Measurements from ENCODE around the gene RBP2. TPM values are rescaled to one million over a fixed set of nuclear protein-coding genes. Genes with fewer than 3 reads are reported as not detected.

Gene RBP2
- total RNA-seq, 1 donor = not detected

DNA sequence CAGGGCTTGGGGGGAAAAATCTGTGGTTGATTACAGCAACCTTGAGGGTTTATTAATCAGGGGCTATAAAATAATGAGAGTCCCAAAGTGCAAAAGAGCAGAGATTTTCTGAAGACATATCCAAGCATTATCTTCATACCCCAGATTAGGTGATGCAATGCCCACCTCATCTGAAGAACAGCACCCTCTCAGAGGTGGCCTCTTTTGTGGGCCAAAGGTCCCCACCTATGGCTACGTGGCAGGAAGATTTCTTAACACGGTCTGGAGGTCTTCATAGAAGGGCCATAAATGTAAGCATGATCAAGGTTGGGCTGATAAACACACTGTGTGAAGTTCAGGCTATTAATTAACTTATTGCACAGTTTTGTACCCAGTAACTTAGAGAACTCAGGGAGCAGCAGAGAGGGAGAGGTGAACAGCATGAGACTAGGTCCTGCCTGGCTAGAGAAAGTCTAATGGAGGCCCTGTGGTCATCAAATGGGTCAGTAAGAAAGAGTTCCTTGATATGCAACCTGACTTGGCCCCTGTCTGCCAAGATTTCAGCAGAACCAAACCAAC, 29.6 kb upstream of the RBP2 start:
- H3K4me1 ChIP-seq (ENCODE audit: insufficient read depth, low read length) = no peaks in the 10 kb centered on the region
- no peaks in the 10 kb centered on the region for H3K27me3 ChIP-seq (ENCODE audit: insufficient read depth, low read length)
- H3K4me3 ChIP-seq (ENCODE audit: low read length) = no peak overlapping the region
- H3K9me3 ChIP-seq (ENCODE audit: low read depth, low read length) = no peaks in the 10 kb centered on the region

DNA sequence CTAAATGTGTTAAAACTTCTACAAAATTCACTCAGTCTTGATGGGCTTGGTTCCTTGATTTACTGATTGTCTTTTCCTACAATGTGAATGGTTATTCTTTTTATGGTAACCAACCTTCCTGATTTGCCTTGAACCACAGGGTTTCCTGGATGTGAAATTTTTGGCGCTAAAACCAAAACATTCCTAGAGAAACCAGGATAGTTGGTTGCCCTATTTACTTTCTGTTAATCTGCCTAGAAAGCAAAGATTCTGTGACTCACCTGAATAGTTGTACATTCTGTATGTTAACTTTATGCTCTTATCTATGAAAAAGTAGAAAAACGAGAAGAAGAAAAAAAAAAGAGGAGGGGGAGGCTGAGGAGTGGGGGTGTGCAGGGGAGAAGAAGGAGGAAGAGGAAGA, 23.2 kb upstream of the RBP2 start:
- no peaks in the 10 kb centered on the region for H3K27me3 ChIP-seq (ENCODE audit: insufficient read depth, low read length)
- no peak overlapping the region for H3K4me3 ChIP-seq (ENCODE audit: low read length)
- H3K9me3 ChIP-seq (ENCODE audit: low read depth, low read length) = no peaks in the 10 kb centered on the region
- no peaks in the 10 kb centered on the region for H3K4me1 ChIP-seq (ENCODE audit: insufficient read depth, low read length)

DNA sequence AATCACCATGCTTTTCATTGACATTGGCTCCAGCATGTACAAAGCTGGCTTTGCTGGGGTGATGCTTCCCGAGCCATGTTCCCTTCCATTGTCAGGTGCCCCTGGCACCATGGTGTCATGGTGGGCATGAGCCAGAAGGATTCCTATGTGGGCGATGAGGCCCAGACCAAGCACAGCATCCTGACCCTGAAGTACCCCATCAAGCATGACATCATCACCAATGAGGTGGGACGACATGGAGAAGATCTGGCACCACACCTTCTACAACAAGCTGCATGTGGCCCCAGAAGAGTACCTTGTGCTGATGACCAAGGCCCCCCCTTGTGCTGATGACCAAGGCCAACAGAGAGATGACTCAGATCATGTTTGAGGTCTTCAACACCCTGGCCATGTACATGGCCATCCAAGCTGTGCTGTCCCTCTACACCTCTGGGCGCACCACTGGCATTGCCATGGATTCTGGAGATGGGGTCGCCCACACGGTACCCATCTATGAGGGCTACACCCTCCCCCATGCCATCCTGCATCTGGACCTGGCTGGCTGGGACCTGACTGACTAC, 17.6 kb upstream of the RBP2 start:
- Histone ChIP-seq H3K27me3 (ENCODE audit: insufficient read depth, low read length) (no peaks in the 10 kb centered on the region), H3K4me3 (ENCODE audit: low read length) (no peak overlapping the region), H3K9me3 (ENCODE audit: low read depth, low read length) (peaks cover 2% of the 10 kb centered on the region), H3K4me1 (ENCODE audit: insufficient read depth, low read length) (no peaks in the 10 kb centered on the region)

DNA sequence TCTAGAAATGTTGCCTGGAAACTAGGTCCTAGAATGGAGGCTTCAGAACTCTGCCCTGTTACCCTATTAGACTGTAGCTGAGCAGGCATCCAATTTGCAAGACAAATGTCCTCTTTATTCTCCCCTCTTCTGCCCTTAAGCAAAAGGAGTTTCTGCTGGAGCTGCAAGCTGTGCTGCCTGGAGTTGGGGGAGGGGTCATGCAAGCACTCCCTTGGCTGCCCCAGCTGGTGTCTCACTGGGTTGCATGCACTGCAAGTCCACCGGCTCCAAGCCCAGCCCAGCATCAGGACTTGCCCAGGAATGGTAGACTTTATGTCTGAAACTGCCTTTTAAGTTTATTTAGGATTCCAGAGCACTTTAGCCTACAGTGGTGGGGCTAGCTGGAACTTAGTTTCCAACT, 15.7 kb upstream of the RBP2 start:
- H3K4me3 ChIP-seq (ENCODE audit: low read length) = no peak overlapping the region
- H3K4me1 ChIP-seq (ENCODE audit: insufficient read depth, low read length) = no peaks in the 10 kb centered on the region
- H3K27me3 ChIP-seq (ENCODE audit: insufficient read depth, low read length) = no peaks in the 10 kb centered on the region
- H3K9me3 ChIP-seq (ENCODE audit: low read depth, low read length) = peaks cover 17% of the 10 kb centered on the region

DNA sequence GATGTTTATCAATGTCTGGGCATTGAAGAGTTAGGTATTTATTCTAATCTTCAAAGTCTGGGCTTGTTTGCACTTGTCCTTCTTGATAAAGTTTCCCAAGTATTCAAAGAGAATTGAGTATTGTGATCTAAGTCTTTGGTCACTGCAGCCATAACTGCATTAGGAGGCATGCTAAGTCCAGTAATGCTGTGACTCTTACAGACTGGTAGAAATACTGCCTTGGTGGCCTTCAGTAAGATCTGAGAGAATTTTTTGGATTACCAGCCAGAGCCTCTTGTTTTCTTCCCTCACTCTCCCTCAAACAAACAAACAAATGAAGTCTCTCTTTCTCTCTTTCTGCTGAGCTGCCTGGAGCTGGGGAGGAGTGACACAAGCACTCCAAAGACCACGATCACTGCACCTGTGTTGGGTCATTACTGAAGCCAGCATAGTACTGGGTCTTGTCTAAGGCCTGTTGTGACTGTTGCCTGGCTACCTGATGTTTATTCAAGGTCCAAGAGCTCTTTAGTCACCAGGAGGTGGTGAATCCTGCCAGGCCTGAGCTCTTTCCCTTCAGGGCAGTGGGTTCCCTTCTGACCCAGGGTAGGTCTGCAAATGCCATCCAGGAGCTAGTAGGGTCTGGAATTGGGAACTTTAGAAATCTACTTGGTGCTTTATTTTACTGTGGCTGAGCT, 14.8 kb upstream of the RBP2 start:
- Histone ChIP-seq H3K4me1 (ENCODE audit: insufficient read depth, low read length) (no peaks in the 10 kb centered on the region), H3K27me3 (ENCODE audit: insufficient read depth, low read length) (no peaks in the 10 kb centered on the region), H3K9me3 (ENCODE audit: low read depth, low read length) (peaks cover 17% of the 10 kb centered on the region), H3K4me3 (ENCODE audit: low read length) (no peak overlapping the region)

DNA sequence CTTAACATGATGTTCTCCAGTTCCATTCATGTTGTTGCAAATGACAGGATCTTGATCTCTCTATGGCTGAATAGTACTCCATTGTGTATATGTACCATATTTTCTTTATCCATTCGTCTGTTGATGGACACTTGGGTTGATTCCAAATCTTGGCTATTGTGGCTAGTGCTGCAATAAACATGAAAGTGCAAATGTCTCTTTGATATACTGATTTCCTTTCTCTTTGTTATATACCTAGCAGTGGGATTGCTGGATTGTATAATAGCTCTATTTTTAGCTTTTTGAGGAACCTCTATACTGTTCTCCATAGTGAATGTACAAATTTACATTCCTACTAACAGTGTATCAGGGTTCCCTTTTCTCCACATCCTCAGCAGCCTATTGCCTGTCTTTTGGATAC, 5.9 kb upstream of the RBP2 start:
- Histone ChIP-seq H3K4me3 (ENCODE audit: low read length) (no peak overlapping the region), H3K4me1 (ENCODE audit: insufficient read depth, low read length) (no peaks in the 10 kb centered on the region), H3K9me3 (ENCODE audit: low read depth, low read length) (no peaks in the 10 kb centered on the region), H3K27me3 (ENCODE audit: insufficient read depth, low read length) (no peaks in the 10 kb centered on the region)

DNA sequence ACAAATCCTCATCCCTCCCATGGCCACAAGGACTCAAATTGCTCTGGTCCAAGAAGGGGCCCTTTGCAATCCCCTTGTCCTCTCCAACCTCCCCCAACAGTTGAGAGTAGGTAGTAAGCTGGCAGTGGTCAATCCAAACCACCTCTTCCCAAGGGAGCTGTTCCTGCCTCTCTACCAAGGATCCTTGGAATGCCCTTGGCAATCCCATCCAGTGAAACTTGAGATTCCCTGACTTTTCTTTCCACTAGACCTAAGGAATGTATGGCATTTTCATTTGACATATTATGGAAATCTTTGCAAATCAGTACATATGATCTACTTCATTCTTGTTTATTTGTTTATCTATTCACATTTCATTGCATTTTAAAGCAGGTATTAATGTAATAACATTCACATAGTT, 4.8 kb upstream of the RBP2 start:
- no peaks in the 10 kb centered on the region for H3K4me1 ChIP-seq (ENCODE audit: insufficient read depth, low read length)
- no peak overlapping the region for H3K4me3 ChIP-seq (ENCODE audit: low read length)
- no peaks in the 10 kb centered on the region for H3K9me3 ChIP-seq (ENCODE audit: low read depth, low read length)
- no peaks in the 10 kb centered on the region for H3K27me3 ChIP-seq (ENCODE audit: insufficient read depth, low read length)

DNA sequence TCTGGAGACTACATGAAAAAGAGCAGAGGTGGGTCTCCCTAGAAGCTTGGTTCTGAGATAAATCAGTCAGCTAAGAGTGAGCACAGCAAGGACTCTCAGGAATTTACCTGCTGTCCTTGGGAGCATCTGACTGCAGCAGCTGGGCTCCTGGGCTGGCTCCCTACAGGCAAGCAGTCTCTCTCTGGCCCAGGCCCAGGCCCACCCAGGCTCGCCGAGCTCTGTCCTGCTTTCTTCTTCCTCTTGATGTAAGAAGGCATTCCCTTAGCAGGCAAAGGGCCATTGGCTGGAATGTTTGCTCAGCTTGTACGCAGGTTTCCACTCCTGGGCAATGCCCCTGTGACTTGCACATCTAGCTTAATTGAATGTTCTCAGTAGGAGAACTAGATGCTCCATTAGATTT, 4.3 kb upstream of the RBP2 start:
- Histone ChIP-seq H3K4me3 (ENCODE audit: low read length) (no peak overlapping the region), H3K9me3 (ENCODE audit: low read depth, low read length) (no peaks in the 10 kb centered on the region), H3K4me1 (ENCODE audit: insufficient read depth, low read length) (no peaks in the 10 kb centered on the region), H3K27me3 (ENCODE audit: insufficient read depth, low read length) (no peaks in the 10 kb centered on the region)

DNA sequence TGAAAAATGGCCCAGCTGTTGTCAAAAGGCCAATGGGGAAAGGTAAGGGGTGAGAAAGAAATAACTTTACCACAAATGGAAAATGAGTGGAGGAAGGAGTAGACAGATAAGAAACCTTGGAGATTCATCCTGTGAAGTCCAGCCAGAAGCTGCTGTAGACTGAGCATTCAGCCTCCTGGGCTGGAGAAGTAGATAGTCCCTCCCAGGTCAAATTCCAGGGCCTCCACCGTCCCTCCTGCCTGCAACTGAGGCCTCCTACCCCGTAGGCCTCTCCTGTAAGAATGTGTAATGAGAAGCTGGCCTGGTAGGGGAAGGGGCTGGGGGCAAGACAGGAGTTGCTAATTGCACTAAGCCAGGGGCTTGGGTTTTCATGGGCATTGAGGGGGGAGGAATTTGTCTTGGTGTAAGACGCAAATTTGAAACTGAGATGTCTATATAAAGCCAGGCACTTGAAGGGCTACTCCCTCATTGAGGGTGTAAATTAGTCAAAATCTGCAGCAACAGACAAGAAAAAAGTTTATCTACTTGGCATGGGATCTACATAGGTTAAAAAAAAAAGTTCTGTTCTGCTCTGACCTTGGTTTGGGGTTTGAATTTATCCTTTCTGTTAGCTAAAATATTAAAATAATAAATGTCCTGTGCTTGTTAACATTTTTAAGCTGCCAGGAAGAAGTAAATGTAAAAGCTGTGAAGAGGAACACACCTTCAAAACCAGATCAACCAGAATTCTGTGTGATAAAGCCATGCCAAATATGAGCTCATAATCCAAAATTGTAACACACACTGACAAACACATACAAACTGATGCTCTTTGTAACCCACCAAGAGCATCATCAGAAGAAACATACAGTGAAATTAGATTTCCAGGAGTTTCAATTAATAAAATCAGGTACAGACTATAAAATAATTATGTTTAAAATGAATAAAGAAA, 1.7 kb upstream of the RBP2 start:
- Histone ChIP-seq H3K4me1 (ENCODE audit: insufficient read depth, low read length) (no peaks in the 10 kb centered on the region), H3K27me3 (ENCODE audit: insufficient read depth, low read length) (no peaks in the 10 kb centered on the region), H3K4me3 (ENCODE audit: low read length) (no peak overlapping the region), H3K9me3 (ENCODE audit: low read depth, low read length) (no peaks in the 10 kb centered on the region)

DNA sequence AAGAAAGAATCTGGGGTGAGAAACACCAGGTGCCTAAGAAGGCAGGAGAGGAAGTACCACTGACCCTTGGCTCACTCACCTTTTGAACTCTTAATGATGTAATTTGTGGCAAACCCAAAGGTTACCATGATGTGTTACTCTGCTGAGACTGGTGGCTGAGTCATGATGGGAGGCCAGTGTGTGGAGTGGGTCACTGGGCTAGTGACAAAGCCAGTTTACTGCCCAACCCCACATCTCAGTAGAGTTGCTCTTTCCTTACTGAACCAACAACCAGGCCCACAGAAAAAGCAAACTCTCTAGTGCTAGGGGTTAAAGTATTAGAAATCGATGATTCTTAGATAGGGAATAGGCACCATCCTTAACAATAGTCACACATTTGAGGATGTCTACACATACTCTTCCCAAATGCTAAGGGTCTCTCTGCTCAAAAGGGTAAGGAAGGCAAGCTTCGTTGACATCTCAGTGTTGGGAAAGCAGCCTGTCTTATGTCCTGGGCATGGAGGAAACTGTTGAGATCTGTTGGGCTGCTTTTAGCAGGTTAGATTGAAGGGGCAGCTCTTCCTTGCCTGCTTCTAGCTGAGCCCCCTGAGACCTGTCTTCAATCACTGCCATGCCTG, 3.1 kb downstream of the RBP2 start:
- H3K9me3 ChIP-seq (ENCODE audit: low read depth, low read length) = no peaks in the 10 kb centered on the region
- no peak overlapping the region for H3K4me3 ChIP-seq (ENCODE audit: low read length)
- H3K27me3 ChIP-seq (ENCODE audit: insufficient read depth, low read length) = no peaks in the 10 kb centered on the region
- no peaks in the 10 kb centered on the region for H3K4me1 ChIP-seq (ENCODE audit: insufficient read depth, low read length)

DNA sequence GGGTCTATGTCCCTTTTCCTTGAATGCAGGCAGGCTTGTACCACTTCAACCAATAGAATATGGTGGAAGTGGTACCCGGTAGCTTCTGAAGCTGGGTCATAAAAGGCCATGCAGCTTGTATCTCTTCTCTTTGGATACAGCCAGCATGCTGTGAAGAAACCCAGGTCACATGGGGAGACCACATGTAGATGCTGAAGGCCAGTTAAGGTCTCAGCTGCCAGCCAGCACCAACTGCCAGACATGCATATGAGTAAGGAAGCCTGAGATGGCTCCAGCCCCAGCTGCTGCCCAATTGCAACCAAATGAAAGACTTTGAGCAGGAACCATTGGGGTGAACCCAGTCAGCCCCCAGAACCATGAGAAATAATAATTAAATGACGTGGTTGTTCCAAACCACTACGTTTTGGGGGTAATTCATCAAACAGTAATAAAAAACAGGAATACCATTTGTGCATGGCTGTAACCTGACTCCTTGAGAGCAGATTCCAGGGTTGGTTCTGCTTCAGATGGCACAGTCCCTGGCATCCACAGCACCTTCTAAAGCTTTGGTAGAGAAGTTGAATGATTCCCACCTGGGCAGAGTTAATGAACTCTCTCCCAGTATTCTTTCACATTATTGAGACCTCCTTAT, 3.8 kb downstream of the RBP2 start:
- Histone ChIP-seq H3K4me1 (ENCODE audit: insufficient read depth, low read length) (no peaks in the 10 kb centered on the region), H3K9me3 (ENCODE audit: low read depth, low read length) (no peaks in the 10 kb centered on the region), H3K4me3 (ENCODE audit: low read length) (no peak overlapping the region), H3K27me3 (ENCODE audit: insufficient read depth, low read length) (no peaks in the 10 kb centered on the region)

DNA sequence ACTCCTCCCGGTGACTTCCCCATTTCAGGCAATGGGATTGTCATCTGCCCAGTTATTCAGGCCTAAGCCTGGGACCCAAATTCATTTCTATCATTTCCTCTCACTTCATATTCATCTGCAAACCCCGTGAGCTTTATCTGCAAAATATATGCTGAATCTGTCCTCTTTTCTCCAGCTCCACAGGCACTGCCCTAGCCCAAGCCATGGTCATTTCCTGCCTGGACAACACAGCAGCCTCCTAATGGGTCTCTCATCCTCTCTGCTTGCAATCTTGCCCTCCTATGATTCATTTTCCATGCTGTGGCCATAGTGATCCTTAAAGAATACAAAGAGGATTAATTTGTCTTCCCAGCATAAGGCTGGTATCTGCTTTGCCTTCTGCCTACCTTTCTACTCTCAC, 6.1 kb downstream of the RBP2 start:
- H3K4me1 ChIP-seq (ENCODE audit: insufficient read depth, low read length) = no peaks in the 10 kb centered on the region
- H3K9me3 ChIP-seq (ENCODE audit: low read depth, low read length) = no peaks in the 10 kb centered on the region
- H3K27me3 ChIP-seq (ENCODE audit: insufficient read depth, low read length) = no peaks in the 10 kb centered on the region
- no peak overlapping the region for H3K4me3 ChIP-seq (ENCODE audit: low read length)

DNA sequence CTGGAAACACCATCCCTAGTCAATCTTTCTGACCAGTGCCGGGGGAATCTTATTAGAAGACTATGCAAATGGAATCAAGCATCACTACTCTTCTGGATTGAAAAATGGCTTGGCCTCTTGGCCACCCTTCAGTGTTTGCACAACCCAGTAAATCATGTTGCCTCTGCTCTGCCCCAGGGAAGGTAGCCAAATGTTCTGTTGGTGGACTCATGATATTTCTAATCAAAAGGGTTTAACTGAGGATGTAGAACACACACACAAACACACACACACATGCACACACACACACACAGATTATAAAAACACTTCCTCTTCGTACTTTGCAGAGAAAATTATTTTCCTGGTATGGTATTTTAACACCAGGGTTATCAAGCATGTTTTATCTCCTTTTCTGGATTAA, 7.9 kb downstream of the RBP2 start:
- Histone ChIP-seq H3K27me3 (ENCODE audit: insufficient read depth, low read length) (no peaks in the 10 kb centered on the region), H3K4me1 (ENCODE audit: insufficient read depth, low read length) (no peaks in the 10 kb centered on the region), H3K4me3 (ENCODE audit: low read length) (no peak overlapping the region), H3K9me3 (ENCODE audit: low read depth, low read length) (no peaks in the 10 kb centered on the region)

DNA sequence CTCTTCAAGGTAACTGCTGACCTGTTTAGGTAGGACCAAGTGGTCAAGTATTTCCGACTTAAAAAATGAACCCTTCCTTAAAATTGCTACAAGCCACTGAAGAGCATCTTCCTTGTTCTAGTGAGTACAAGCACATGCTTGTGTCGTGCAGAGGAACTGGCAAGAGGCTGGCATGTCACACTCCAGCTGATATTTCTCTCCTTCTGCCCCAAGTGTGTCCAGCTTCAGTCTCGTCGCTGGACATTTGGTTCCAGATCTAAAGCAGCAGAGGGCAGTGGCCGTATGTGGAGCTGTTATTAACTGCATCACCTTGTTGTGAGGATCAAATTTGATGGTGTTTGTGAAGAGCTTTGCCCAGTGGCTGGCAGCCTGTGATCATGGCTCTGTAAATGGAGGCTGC, 10.0 kb downstream of the RBP2 start:
- Histone ChIP-seq H3K27me3 (ENCODE audit: insufficient read depth, low read length) (no peaks in the 10 kb centered on the region), H3K9me3 (ENCODE audit: low read depth, low read length) (no peaks in the 10 kb centered on the region), H3K4me1 (ENCODE audit: insufficient read depth, low read length) (no peaks in the 10 kb centered on the region), H3K4me3 (ENCODE audit: low read length) (no peak overlapping the region)

DNA sequence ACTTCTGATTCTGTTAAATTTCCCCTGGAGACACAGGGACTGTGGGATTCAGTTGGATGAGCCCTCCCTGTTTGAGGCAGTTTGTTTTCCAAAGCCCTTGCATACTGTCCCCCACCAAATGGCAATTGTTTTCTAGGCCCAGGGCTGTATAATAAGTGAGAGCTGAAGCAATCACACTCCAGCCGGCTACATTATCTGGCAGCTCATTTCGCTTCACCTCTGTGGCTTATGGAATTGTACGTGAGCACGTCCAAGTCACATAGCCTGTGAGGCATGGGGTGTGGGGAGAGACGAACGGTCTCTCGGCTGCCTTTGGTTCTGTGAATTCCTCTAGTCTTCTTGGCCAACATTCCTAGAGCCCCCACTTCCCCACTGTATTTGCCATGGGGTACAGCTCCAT, 10.7 kb downstream of the RBP2 start:
- Histone ChIP-seq H3K4me1 (ENCODE audit: insufficient read depth, low read length) (no peaks in the 10 kb centered on the region), H3K9me3 (ENCODE audit: low read depth, low read length) (no peaks in the 10 kb centered on the region), H3K4me3 (ENCODE audit: low read length) (no peak overlapping the region), H3K27me3 (ENCODE audit: insufficient read depth, low read length) (no peaks in the 10 kb centered on the region)

Measured in mononuclear cell (primary cell).